Upper lobe of left lung (tissue), 6 donors: ENCODE measurements around the gene GRIK3. TPM values are rescaled to one million over a fixed set of nuclear protein-coding genes. Genes with fewer than 3 reads are reported as not detected.

Experiments used
- ATAC-seq, 2 donors: fragments of 200-7000 bp; cut with Tn5 transposase; one replicate each; pipeline ENCODE4 v1.9.1; 2022; ENCODE audit warnings: mild to moderate bottlenecking in 2 of 2, moderate library complexity in 2 of 2; ENCODE audit not compliant: low FRiP score in 2 of 2
- DNase-seq, 2 donors: peaks; one replicate each; pipeline ENCODE4 v3.0.0-alpha.2; 2019 to 2020
- H3K27ac ChIP-seq, 4 donors: fragments of 200-600 bp; sonication (generic); one replicate each; pipeline ENCODE4 v1.5.1; 2016 to 2019
- H3K27me3 ChIP-seq, 4 donors: fragments of 200-600 bp; sonication (generic); one replicate each; pipeline ENCODE4 v1.5.1; 2017 to 2019
- H3K36me3 ChIP-seq, 4 donors: fragments of 200-600 bp; sonication (generic); one replicate each; pipeline ENCODE4 v1.5.1; 2016 to 2019
- H3K4me1 ChIP-seq, 4 donors: fragments of 200-600 bp; sonication (generic); one replicate each; pipeline ENCODE4 v1.5.1; 2018 to 2019
- H3K4me3 ChIP-seq, 4 donors: fragments of 200-600 bp; sonication (generic); one replicate each; pipeline ENCODE4 v1.5.1; 2017 to 2019; ENCODE audit warnings: mild to moderate bottlenecking in 2 of 4, moderate library complexity in 1 of 4
- H3K9me3 ChIP-seq, 4 donors: fragments of 200-600 bp; sonication (generic); one replicate each; pipeline ENCODE4 v1.5.1; 2018 to 2019
- EP300 ChIP-seq, 4 donors: sonication (generic); formaldehyde crosslinking; IDR thresholded peaks; one replicate each; pipeline ENCODE4 v1.5.1; 2017; ENCODE audit warnings: antibody characterized with exemption in 4 of 4, control low read depth in 2 of 4
- POLR2A ChIP-seq, 4 donors: fragments of 450-650 bp; IDR thresholded peaks; one replicate each; pipeline ENCODE4 v1.5.1; 2016 to 2017; ENCODE audit warnings: antibody characterized with exemption in 4 of 4, mild to moderate bottlenecking in 2 of 4
- POLR2AphosphoS5 ChIP-seq, 2 donors: sonication (generic); formaldehyde crosslinking; IDR thresholded peaks; one replicate each; pipeline ENCODE4 v1.5.1; 2017; ENCODE audit warnings: antibody characterized with exemption in 2 of 2
- WGBS, 2 donors: methylation state at CpG; one replicate each; pipeline ENCODE4 v1.1.5; 2017 to 2018; 5-methylcytosine and 5-hydroxymethylcytosine counted together
- total RNA-seq, 6 donors: library from RNA; depleted of rRNA in 4 of 6; stranded (reverse); fragments of >200 nt in 4 of 6; gene quantifications; one replicate each; pipeline versions ENCODE4 v1.1.0 to v1.2.1, GENCODE V29; 2016 to 2021
- TF ChIP-seq, protein P1 (sequence below), 6 experiments: fragments of 450-650 bp in 4 of 6; fragments of 200-600 bp in 2 of 6; sonication (generic) in 2 of 6; IDR thresholded peaks; one replicate each; pipeline ENCODE4 v1.5.1; 2016 to 2019; ENCODE audit warnings: antibody characterized with exemption in 6 of 6
- donor health status: DM: no; HTN: no; CAD: no; lungs with moderate emphysema.
- donor health status: DM: no; HTN: yes; CAD: no; lungs with severe emphysema.

The GRIK3 gene
- total RNA-seq, 6 donors from 2014 or later, result 0.10 to 0.22 TPM; not detected in 4

GRCh38 chr1:37035796-37036666, 1.7 kb upstream of the GRIK3 start:
- DNase-seq (no peak), ATAC-seq (peak in 1 of 2 donors; percentile 16)
- H3K27me3 ChIP-seq, result peaks cover 0 to 73% (median 35%) of the 10 kb centered on the region in 4 donors
- no peaks in the 10 kb centered on the region for H3K9me3 ChIP-seq
- H3K27ac ChIP-seq, result no peak overlapping the region
- no peak overlapping the region for H3K4me3 ChIP-seq
- peaks cover 0 to 41% (median 10%) of the 10 kb centered on the region in 4 donors for H3K4me1 ChIP-seq
- TF ChIP-seq, protein P1, sequence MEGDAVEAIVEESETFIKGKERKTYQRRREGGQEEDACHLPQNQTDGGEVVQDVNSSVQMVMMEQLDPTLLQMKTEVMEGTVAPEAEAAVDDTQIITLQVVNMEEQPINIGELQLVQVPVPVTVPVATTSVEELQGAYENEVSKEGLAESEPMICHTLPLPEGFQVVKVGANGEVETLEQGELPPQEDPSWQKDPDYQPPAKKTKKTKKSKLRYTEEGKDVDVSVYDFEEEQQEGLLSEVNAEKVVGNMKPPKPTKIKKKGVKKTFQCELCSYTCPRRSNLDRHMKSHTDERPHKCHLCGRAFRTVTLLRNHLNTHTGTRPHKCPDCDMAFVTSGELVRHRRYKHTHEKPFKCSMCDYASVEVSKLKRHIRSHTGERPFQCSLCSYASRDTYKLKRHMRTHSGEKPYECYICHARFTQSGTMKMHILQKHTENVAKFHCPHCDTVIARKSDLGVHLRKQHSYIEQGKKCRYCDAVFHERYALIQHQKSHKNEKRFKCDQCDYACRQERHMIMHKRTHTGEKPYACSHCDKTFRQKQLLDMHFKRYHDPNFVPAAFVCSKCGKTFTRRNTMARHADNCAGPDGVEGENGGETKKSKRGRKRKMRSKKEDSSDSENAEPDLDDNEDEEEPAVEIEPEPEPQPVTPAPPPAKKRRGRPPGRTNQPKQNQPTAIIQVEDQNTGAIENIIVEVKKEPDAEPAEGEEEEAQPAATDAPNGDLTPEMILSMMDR (IDR thresholded peaks at IDR 0.05), result no peak
- TF ChIP-seq EP300 (IDR thresholded peaks at IDR 0.05), result no peak
- H3K36me3 ChIP-seq, result no peaks in the 10 kb centered on the region
- 3 to 5% methylated on average over 10 to 20 of the region's 20 CpGs for WGBS, 2 donors

DNA sequence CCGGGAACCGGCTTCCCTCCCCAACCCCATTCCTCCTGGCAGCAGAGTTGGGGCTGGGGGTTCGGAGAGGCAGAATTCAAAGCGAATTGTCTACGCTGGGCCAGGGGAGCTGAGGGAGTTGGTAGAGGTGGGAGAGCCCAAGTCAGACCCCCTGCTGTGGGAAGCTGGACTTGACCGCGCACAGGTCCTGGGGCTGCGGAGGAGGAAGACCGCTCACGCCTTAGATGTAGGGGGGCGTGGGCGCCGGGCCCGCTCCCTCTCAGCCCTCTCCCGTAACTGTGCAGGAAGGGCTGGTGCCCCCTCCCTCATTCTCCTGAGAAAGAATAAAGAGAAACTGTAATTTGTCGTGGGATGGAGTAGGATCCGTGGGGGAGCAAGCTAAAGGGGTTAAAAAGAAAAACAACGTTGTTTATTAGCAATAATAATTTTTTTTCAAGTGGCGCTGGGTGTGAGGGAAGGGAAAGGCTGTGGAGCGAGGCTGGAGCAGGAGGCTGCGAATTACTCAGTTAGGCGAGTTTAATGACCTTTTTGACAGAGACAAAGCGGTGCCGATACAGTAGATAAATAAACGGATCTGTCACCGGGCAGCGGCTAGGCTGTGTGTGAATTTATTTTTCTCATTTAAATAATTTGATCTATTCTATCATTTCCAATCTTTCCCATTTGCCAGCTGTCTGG, 838 bp upstream of the GRIK3 start:
- Histone ChIP-seq H3K4me1 (peaks cover 0 to 41% (median 10%) of the 10 kb centered on the region in 4 donors), H3K36me3 (no peaks in the 10 kb centered on the region), H3K27ac (no peak overlapping the region), H3K27me3 (peaks cover 0 to 68% (median 35%) of the 10 kb centered on the region in 4 donors), H3K9me3 (no peaks in the 10 kb centered on the region), H3K4me3 (no peak overlapping the region)
- WGBS, 2 donors, result 3 to 6% methylated on average over 26 to 27 of the region's 27 CpGs
- ATAC-seq, result no peak
- DNase-seq, result peak in 1 of 2 donors; percentile 60
- TF ChIP-seq, protein P1 (IDR thresholded peaks at IDR 0.05), result no peak
- no peak for TF ChIP-seq EP300 (IDR thresholded peaks at IDR 0.05)
- no peak for TF ChIP-seq POLR2AphosphoS5 (IDR thresholded peaks at IDR 0.05)

GRCh38 chr1:37033355-37034101, 787 bp downstream of the GRIK3 start:
- Histone ChIP-seq H3K4me3 (no peak overlapping the region), H3K27me3 (peaks cover 0 to 63% (median 35%) of the 10 kb centered on the region in 4 donors), H3K27ac (no peak overlapping the region), H3K9me3 (no peaks in the 10 kb centered on the region), H3K4me1 (peaks cover 0 to 41% (median 10%) of the 10 kb centered on the region in 4 donors), H3K36me3 (no peaks in the 10 kb centered on the region)
- ATAC-seq, result no peak
- WGBS, 2 donors, result 2% methylated on average over 29 of the region's 66 CpGs; no CpG with 5 or more reads in 1 of the 2 donors
- TF ChIP-seq POLR2AphosphoS5 (IDR thresholded peaks at IDR 0.05) (no peak), POLR2A (IDR thresholded peaks at IDR 0.05) (no peak), EP300 (IDR thresholded peaks at IDR 0.05) (no peak)
- TF ChIP-seq, protein P1 (IDR thresholded peaks at IDR 0.05), result no peak
- DNase-seq, result no peak

DNA sequence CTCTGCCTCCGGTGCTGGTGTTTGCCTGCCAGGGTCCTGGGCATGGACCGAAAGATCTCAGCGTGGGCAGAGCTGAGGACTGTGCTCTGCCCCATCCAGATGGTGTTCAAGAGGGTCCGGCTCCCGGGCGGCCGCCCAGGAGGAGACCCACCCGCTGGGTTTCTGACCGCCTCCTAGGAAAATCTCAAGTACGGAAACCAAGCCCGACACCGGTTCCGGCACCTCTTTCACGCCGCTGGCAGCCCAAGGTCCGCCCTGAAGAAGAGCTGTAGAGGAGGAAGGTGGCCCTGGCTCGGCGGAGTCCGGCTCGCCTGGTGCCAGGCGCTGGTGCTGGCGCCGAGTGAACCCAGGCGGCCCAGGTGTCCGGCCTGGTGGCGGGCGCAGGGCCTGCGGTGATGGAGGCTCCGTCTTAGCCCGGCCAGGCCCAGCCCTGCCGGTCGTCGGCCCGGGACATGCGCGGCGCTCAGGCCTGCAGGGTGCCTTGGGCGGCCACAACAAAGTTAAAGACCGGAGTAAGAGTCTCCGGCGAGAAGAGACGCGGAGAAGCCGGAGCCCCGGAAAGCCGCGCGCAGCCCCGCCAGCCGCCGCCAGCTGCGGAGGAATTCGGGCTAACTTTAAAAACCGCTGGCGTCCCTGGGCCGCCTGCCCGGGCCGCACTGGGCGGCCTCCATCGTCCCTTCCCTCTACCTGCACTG, 1.5 kb downstream of the GRIK3 start:
- peaks cover 0 to 57% (median 32%) of the 10 kb centered on the region in 4 donors for H3K27me3 ChIP-seq
- H3K27ac ChIP-seq, result no peak overlapping the region
- peak in 1 of 2 donors; percentile 81 for DNase-seq
- peaks cover 0 to 41% (median 10%) of the 10 kb centered on the region in 4 donors for H3K4me1 ChIP-seq
- H3K36me3 ChIP-seq, result no peaks in the 10 kb centered on the region
- no peaks in the 10 kb centered on the region for H3K9me3 ChIP-seq
- no peak overlapping the region for H3K4me3 ChIP-seq
- TF ChIP-seq EP300 (IDR thresholded peaks at IDR 0.05), result no peak
- TF ChIP-seq, protein P1 (IDR thresholded peaks at IDR 0.05), result no peak
- TF ChIP-seq POLR2AphosphoS5 (IDR thresholded peaks at IDR 0.05), result no peak
- 2% methylated on average over 33 of the region's 60 CpGs; no CpG with 5 or more reads in 1 of the 2 donors for WGBS, 2 donors
- no peak for ATAC-seq
